ENCODE measurements around the gene SCAPER.

Gene SCAPER

DNA sequence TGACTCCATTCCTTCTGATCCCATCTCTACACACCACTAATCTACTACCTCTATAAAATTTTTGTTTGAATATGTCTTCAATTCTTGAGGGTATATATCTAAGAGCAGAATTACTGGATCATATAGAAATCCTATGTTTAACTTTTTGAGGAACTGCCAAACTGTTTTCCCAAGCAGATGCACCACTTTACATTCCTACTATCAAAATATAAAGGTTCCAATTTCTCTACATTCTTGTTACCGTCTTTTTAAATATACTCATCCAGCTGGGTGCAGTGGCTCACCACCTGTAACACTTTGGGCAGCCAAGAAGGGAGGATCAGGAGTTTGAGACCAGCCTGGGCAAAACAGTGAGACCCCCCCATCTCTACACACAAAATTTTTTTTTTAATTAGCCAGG is 268.0 kb downstream of the SCAPER start:
- TF ChIP-seq FOXM1 (IDR thresholded peaks at IDR 0.05; ENCODE audit: borderline replicate concordance) (no peak), LEF1 (IDR thresholded peaks at IDR 0.05; ENCODE audit: borderline replicate concordance) (no peak), ELF4 (IDR thresholded peaks at IDR 0.05) (no peak), BHLHE40 (IDR thresholded peaks at IDR 0.05; ENCODE audit: borderline replicate concordance) (no peak), PKNOX1 (IDR thresholded peaks at IDR 0.05) (no peak), CTBP1 (IDR thresholded peaks at IDR 0.05; ENCODE audit: borderline replicate concordance) (no peak), SP1 (IDR thresholded peaks at IDR 0.05) (no peak), HDGF (IDR thresholded peaks at IDR 0.05; ENCODE audit: borderline replicate concordance) (no peak), ARNT (IDR thresholded peaks at IDR 0.05) (no peak), NFRKB (IDR thresholded peaks at IDR 0.05) (no peak), L3MBTL2 (conservative IDR thresholded peaks at IDR 0.05) (no peak), SUZ12 (IDR thresholded peaks at IDR 0.05) (no peak), FOXA1 (IDR thresholded peaks at IDR 0.05) (no peak), FOXK2 (IDR thresholded peaks at IDR 0.05) (no peak), TARDBP (IDR thresholded peaks at IDR 0.05) (no peak), ZNF384 (IDR thresholded peaks at IDR 0.05) (no peak)
- no peak for DNase-seq (ENCODE audit: extremely low spot score)
- CTCF ChIA-PET: interaction anchor here (0.6 kb wide), 1 partner anchor 62 kb away, joined by 3 read pairs; no protein-coding TSS in a partner anchor
- POLR2A ChIA-PET: no interaction called here

DNA sequence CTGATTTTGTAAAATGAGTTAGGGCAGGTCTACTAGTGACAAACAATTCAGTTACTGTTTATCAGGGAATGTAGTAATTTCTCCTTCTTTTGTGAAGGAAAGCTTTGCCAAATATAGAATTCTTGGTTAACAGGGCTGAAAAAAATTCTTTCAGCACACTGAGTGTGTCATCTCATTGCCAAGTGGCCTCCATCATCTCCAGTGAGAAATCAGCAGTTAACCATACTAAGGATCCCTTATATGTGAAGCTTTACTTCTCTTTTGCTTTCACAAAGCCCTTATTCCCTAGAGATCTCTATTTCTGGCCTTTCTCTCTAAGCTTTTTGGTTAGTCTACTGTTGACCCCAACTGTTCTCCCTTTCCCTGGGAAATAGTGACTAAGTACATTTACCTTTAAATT is 269.1 kb downstream of the SCAPER start:
- POLR2A ChIA-PET: no interaction called here
- no peak for DNase-seq (ENCODE audit: extremely low spot score)
- TF ChIP-seq L3MBTL2 (conservative IDR thresholded peaks at IDR 0.05) (no peak), NFRKB (IDR thresholded peaks at IDR 0.05) (no peak), CTBP1 (IDR thresholded peaks at IDR 0.05; ENCODE audit: borderline replicate concordance) (no peak), FOXM1 (IDR thresholded peaks at IDR 0.05; ENCODE audit: borderline replicate concordance) (no peak), ARNT (IDR thresholded peaks at IDR 0.05) (no peak), ZNF384 (IDR thresholded peaks at IDR 0.05) (no peak), SUZ12 (IDR thresholded peaks at IDR 0.05) (no peak), FOXA1 (IDR thresholded peaks at IDR 0.05) (no peak)
- CTCF ChIA-PET: no interaction called here

DNA sequence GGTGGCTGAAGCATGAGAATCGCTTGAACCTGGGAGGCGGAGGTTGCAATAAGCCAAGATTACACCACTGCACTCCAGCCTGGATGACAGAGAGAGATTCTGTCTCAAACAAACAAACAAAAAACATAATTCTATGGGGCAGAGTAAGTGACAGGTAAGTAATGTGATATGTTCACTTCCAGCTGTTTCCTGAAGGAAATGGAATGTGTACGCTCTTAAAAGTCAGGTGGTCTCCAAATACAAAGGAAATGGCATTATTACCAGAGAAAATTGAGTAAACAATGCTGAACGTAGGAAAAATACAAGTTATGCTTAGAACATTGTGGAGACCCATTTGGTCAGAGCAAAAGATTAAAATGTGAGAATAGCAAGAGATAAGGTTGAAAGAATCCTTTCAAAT is 278.5 kb downstream of the SCAPER start:
- CTCF ChIA-PET: no interaction called here

GRCh38 chr15:76625267-76625666 is 279.9 kb downstream of the SCAPER start:
- CTCF ChIA-PET: interaction anchor here (0.6 kb wide), 1 partner anchor 17 kb away, joined by 3 read pairs; no protein-coding TSS in a partner anchor

More for the DNA sequence above, 278.5 kb downstream of the SCAPER start:
- no peak for DNase-seq (ENCODE audit: extremely low spot score)
- POLR2A ChIA-PET: no interaction called here
- TF ChIP-seq SUZ12 (IDR thresholded peaks at IDR 0.05): no peak
- TF ChIP-seq NFRKB (IDR thresholded peaks at IDR 0.05): no peak
- no peak for TF ChIP-seq ELF4 (IDR thresholded peaks at IDR 0.05)
- TF ChIP-seq ARNT (IDR thresholded peaks at IDR 0.05): no peak
- no peak for TF ChIP-seq FOXM1 (IDR thresholded peaks at IDR 0.05; ENCODE audit: borderline replicate concordance)
- no peak for TF ChIP-seq HDGF (IDR thresholded peaks at IDR 0.05; ENCODE audit: borderline replicate concordance)

DNA sequence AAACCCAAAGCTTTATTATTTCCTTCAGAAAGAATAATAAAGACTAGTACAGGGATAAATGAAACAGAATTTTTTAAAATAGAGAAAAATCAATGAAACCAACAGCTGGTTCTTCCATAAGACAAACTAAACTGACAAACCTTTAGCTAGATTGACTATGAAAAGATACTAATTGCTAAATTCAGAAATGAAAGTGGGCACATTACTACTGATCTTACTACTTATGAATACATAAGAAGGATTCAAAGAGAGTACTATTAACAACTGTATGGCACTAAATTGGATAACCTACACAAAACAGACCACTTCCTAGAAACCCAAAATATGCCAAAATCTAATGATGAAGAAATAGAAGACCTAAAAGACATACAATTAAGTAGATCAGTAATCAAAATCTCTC is 290.4 kb downstream of the SCAPER start:
- POLR2A ChIA-PET: no interaction called here
- TF ChIP-seq FOXA1 (IDR thresholded peaks at IDR 0.05) (no peak), CTBP1 (IDR thresholded peaks at IDR 0.05; ENCODE audit: borderline replicate concordance) (no peak), FOXK2 (IDR thresholded peaks at IDR 0.05) (no peak), ARNT (IDR thresholded peaks at IDR 0.05) (no peak), SP1 (IDR thresholded peaks at IDR 0.05) (no peak), FOXM1 (IDR thresholded peaks at IDR 0.05; ENCODE audit: borderline replicate concordance) (no peak), TARDBP (IDR thresholded peaks at IDR 0.05) (no peak), ZNF384 (IDR thresholded peaks at IDR 0.05) (no peak), PKNOX1 (IDR thresholded peaks at IDR 0.05) (no peak), HDGF (IDR thresholded peaks at IDR 0.05; ENCODE audit: borderline replicate concordance) (no peak), SUZ12 (IDR thresholded peaks at IDR 0.05) (no peak), BHLHE40 (IDR thresholded peaks at IDR 0.05; ENCODE audit: borderline replicate concordance) (no peak), LEF1 (IDR thresholded peaks at IDR 0.05; ENCODE audit: borderline replicate concordance) (no peak), L3MBTL2 (conservative IDR thresholded peaks at IDR 0.05) (no peak), NFRKB (IDR thresholded peaks at IDR 0.05) (no peak), ELF4 (IDR thresholded peaks at IDR 0.05) (no peak)
- CTCF ChIA-PET: no interaction called here
- no peak for DNase-seq (ENCODE audit: extremely low spot score)

More at GRCh38 chr15:76625267-76625666, 279.9 kb downstream of the SCAPER start:
- POLR2A ChIA-PET: no interaction called here
- TF ChIP-seq L3MBTL2 (conservative IDR thresholded peaks at IDR 0.05) (no peak), HDGF (IDR thresholded peaks at IDR 0.05; ENCODE audit: borderline replicate concordance) (no peak), CTBP1 (IDR thresholded peaks at IDR 0.05; ENCODE audit: borderline replicate concordance) (no peak), ELF4 (IDR thresholded peaks at IDR 0.05) (no peak), ZNF384 (IDR thresholded peaks at IDR 0.05) (no peak), TARDBP (IDR thresholded peaks at IDR 0.05) (no peak), SP1 (IDR thresholded peaks at IDR 0.05) (no peak), ARNT (IDR thresholded peaks at IDR 0.05) (no peak), LEF1 (IDR thresholded peaks at IDR 0.05; ENCODE audit: borderline replicate concordance) (no peak), PKNOX1 (IDR thresholded peaks at IDR 0.05) (no peak), NFRKB (IDR thresholded peaks at IDR 0.05) (no peak)
- peak; percentile 32 for DNase-seq (ENCODE audit: extremely low spot score)

Measured in HEK293T (cell line).